K562 (cell line): Measurements from ENCODE around the gene SYCN. TPM values are rescaled to one million over a fixed set of nuclear protein-coding genes. Genes with fewer than 3 reads are reported as not detected.

Source experiments
- ATAC-seq: fragments of 200-7000 bp; cut with Tn5 transposase; 3 replicates; pipeline ENCODE4 v1.9.1; 2020; ENCODE audit warnings: moderate library complexity
- BruUV-seq: library from RNA; stranded (reverse); fragments of 400-500 nt; replicated peaks from 2 replicates; lab custom pipeline; 2021; lab: Mats Ljungman, UMichigan
- CTCF ChIA-PET: fragments of 300-600 bp; formaldehyde crosslinking; extraction: SDS; loops from one replicate; lab custom pipeline; 2021; ENCODE audit warnings: low intra/inter-chr PET ratio; lab: Yijun Ruan, JAX
- POLR2A ChIA-PET: fragments of 300-600, 350-650 bp; sonication (Branson Sonifier 250); formaldehyde crosslinking; extraction: SDS; loops from one replicate; lab custom pipeline; 2021; ENCODE audit warnings: antibody characterized with exemption, inconsistent platforms; lab: Yijun Ruan, JAX
- DNase-seq, 4 experiments: peaks; one replicate each; pipeline versions ENCODE4 v3.0.0 to v3.0.0-alpha.2; 2011 to 2018; ENCODE audit warnings: low spot score in 3 of 4, mixed read lengths in 3 of 4; ENCODE audit errors: extremely low read depth in 1 of 4
- FAIRE-seq: peaks from 2 replicates; lab custom pipeline; 2011; peaks lifted over from hg19 to GRCh38; lab: Jason Lieb, UNC
- H2AFZ ChIP-seq: 2 replicates; pipeline ENCODE4 v1.6.0; 2011; ENCODE audit warnings: low read depth, low read length, control low read depth, inconsistent platforms
- H3K27ac ChIP-seq: fragments of 200-600 bp; 3 replicates; pipeline ENCODE4 v1.8.0; 2011; ENCODE audit warnings: low read depth, mild to moderate bottlenecking, control low read depth, inconsistent platforms, low read length, moderate library complexity, mixed read lengths; ENCODE audit errors: extremely low read depth
- H3K27me3 ChIP-seq, 2 experiments: fragments of 300-600 bp in 1 of 2; 2 replicates in 1 of 2; 3 replicates in 1 of 2; pipeline versions ENCODE4 v1.6.0 to v1.8.0; 2011; ENCODE audit warnings: inconsistent platforms in 2 of 2, low read length in 2 of 2, mild to moderate bottlenecking in 1 of 2, mixed read lengths in 1 of 2, moderate library complexity in 1 of 2; ENCODE audit not compliant: control insufficient read depth in 2 of 2, insufficient read depth in 2 of 2
- H3K36me3 ChIP-seq: fragments of 300-600 bp; 3 replicates; pipeline ENCODE4 v1.8.0; 2011; ENCODE audit warnings: mild to moderate bottlenecking, low read length, inconsistent platforms; ENCODE audit not compliant: control insufficient read depth, insufficient read depth
- H3K4me1 ChIP-seq, 2 experiments: fragments of 200-600 bp in 1 of 2; replicated peaks in 1 of 2; 2 replicates in 1 of 2; 3 replicates in 1 of 2; pipeline versions ENCODE4 v1.5.1 to v1.8.0; 2011; ENCODE audit warnings: inconsistent platforms in 2 of 2, low read length in 2 of 2, mild to moderate bottlenecking in 1 of 2, mixed read lengths in 1 of 2, moderate library complexity in 1 of 2; ENCODE audit not compliant: control insufficient read depth in 2 of 2, insufficient read depth in 2 of 2
- H3K4me2 ChIP-seq: 2 replicates; pipeline ENCODE4 v1.6.1; 2011; ENCODE audit warnings: low read length, control low read depth, inconsistent platforms, mixed read lengths; ENCODE audit not compliant: insufficient read depth
- H3K4me3 ChIP-seq: fragments of 200-600 bp; sonication (generic), shearing (Covaris generic); 2 replicates; pipeline ENCODE4 v1.5.1; 2016; ENCODE audit warnings: control low read depth, inconsistent platforms
- H3K79me2 ChIP-seq: fragments of 200-600 bp; 3 replicates; pipeline ENCODE4 v1.8.0; 2011; ENCODE audit warnings: low read length, inconsistent platforms; ENCODE audit not compliant: control insufficient read depth, insufficient read depth
- H3K9ac ChIP-seq, 2 experiments: 2 replicates each; pipeline versions ENCODE4 v1.6.0 to v1.6.1; 2011; ENCODE audit warnings: low read depth in 2 of 2, low read length in 2 of 2, control low read depth in 1 of 2, inconsistent platforms in 1 of 2, mild to moderate bottlenecking in 1 of 2, mixed read lengths in 1 of 2; ENCODE audit not compliant: insufficient read depth in 1 of 2
- H3K9me1 ChIP-seq: one replicate; pipeline ENCODE4 v1.6.0; 2011; ENCODE audit warnings: inconsistent platforms, mild to moderate bottlenecking, low read length, moderate library complexity; ENCODE audit not compliant: control insufficient read depth, insufficient read depth
- H3K9me3 ChIP-seq: replicated peaks from 2 replicates; pipeline ENCODE4 v1.5.1; 2011; ENCODE audit warnings: low read depth, low read length, inconsistent platforms; ENCODE audit not compliant: control insufficient read depth, insufficient read depth
- H4K20me1 ChIP-seq: replicated peaks from 2 replicates; pipeline ENCODE4 v1.6.1; 2011; ENCODE audit warnings: low read length, inconsistent platforms, mixed read lengths; ENCODE audit not compliant: control insufficient read depth, insufficient read depth
- BCOR ChIP-seq: fragments of 450-650 bp; IDR thresholded peaks from 2 replicates; pipeline ENCODE4 v1.6.1; 2016
- CBX3 ChIP-seq, 2 experiments: IDR thresholded peaks; 1 replicate in 1 of 2; 2 replicates in 1 of 2; pipeline ENCODE4 v1.6.1; 2012; ENCODE audit warnings: inconsistent platforms in 2 of 2, low read length in 2 of 2, borderline replicate concordance in 1 of 2, control low read depth in 1 of 2
- HDAC2 ChIP-seq: fragments of 450-650 bp; IDR thresholded peaks from 2 replicates; pipeline ENCODE4 v1.6.1; 2016; ENCODE audit warnings: mild to moderate bottlenecking
- HNRNPUL1 ChIP-seq: fragments of 200-400 bp; formaldehyde crosslinking; IDR thresholded peaks from 2 replicates; pipeline ENCODE4 v1.6.1; 2017; ENCODE audit warnings: low read length
- KDM4B ChIP-seq, 2 experiments: fragments of 450-650 bp in 1 of 2; sonication (generic) in 1 of 2; IDR thresholded peaks; 2 replicates each; pipeline ENCODE4 v1.6.1; 2016 to 2017; ENCODE audit warnings: borderline replicate concordance in 2 of 2, antibody characterized with exemption in 1 of 2, low read depth in 1 of 2, mild to moderate bottlenecking in 1 of 2
- RBFOX2 ChIP-seq: fragments of 200-400 bp; formaldehyde crosslinking; IDR thresholded peaks from 2 replicates; pipeline ENCODE4 v1.6.1; 2017; ENCODE audit warnings: low read depth, mild to moderate bottlenecking, low read length, moderate library complexity
- RBM39 ChIP-seq: fragments of 200-400 bp; formaldehyde crosslinking; optimal IDR thresholded peaks from 2 replicates; pipeline ENCODE3; 2018; ENCODE audit warnings: low read depth, low read length
- RFX7 ChIP-seq: fragments of 250-450 bp; sonication (Bioruptor Pico); IDR thresholded peaks from 2 replicates; pipeline ENCODE4 v1.5.1; 2021; ENCODE audit warnings: mild to moderate bottlenecking
- SMC3 ChIP-seq: conservative IDR thresholded peaks from 2 replicates; pipeline ENCODE4 v1.6.1; 2011; ENCODE audit warnings: low read depth, low read length, improper control_type of control experiment; ENCODE audit not compliant: insufficient read depth
- SREBF2 ChIP-seq: sonication (generic); formaldehyde crosslinking; IDR thresholded peaks from 2 replicates; pipeline ENCODE4 v1.4.0; 2020; ENCODE audit warnings: mild to moderate bottlenecking, missing genetic modification reagents
- SRSF1 ChIP-seq: fragments of 200-400 bp; formaldehyde crosslinking; IDR thresholded peaks from 2 replicates; pipeline ENCODE4 v1.6.1; 2017; ENCODE audit warnings: mild to moderate bottlenecking, low read depth, low read length, moderate library complexity
- TEAD1 ChIP-seq, 2 experiments: fragments of 450-650 bp in 1 of 2; sonication (generic) in 1 of 2; formaldehyde crosslinking; IDR thresholded peaks; 2 replicates each; pipeline versions ENCODE4 v1.4.0 to v1.8.0; 2020 to 2022; ENCODE audit warnings: mild to moderate bottlenecking in 2 of 2, missing genetic modification reagents in 1 of 2
- TFAM ChIP-seq: fragments of 250-450 bp; sonication (Bioruptor Pico); conservative IDR thresholded peaks from 2 replicates; pipeline ENCODE4 v1.5.0; 2021; ENCODE audit warnings: mild to moderate bottlenecking, moderate library complexity
- TFE3 ChIP-seq: fragments of 450-650 bp; formaldehyde crosslinking; IDR thresholded peaks from 2 replicates; pipeline ENCODE4 v1.4.0; 2020; ENCODE audit warnings: mild to moderate bottlenecking, mixed read lengths
- ZBTB33 ChIP-seq: sonication (generic); formaldehyde crosslinking; IDR thresholded peaks from 2 replicates; pipeline ENCODE4 v1.8.1; 2023; ENCODE audit warnings: mild to moderate bottlenecking, missing genetic modification reagents
- ZFP36 ChIP-seq: fragments of 150-350 bp; IDR thresholded peaks from 2 replicates; pipeline ENCODE4 v1.6.1; 2018; ENCODE audit warnings: low read length, low read depth; ENCODE audit not compliant: partially characterized antibody
- ZNF24 ChIP-seq: fragments of 450-650 bp; IDR thresholded peaks from 2 replicates; pipeline ENCODE4 v1.6.1; 2016
- ZNF507 ChIP-seq: conservative IDR thresholded peaks from 2 replicates; pipeline ENCODE4 v1.6.1; 2017; ENCODE audit warnings: missing genetic modification characterization, missing compliant biosample characterization
- ZNF639 ChIP-seq, 2 experiments: fragments of 200-800 bp in 1 of 2; sonication (Bioruptor generic) in 1 of 2; sonication (generic) in 1 of 2; formaldehyde crosslinking in 1 of 2; IDR thresholded peaks in 1 of 2; conservative IDR thresholded peaks in 1 of 2; 2 replicates each; pipeline versions ENCODE4 v1.5.0 to v1.6.1; 2016 to 2020; ENCODE audit warnings: missing compliant biosample characterization in 1 of 2, missing genetic modification characterization in 1 of 2, missing genetic modification reagents in 1 of 2
- WGBS: fragments of 100-300 bp; shearing (Covaris generic); methylation state at CpG from one replicate; pipeline ENCODE4 v1.1.6; 2016; ENCODE audit warnings: low coverage, mixed read lengths; ENCODE audit not compliant: insufficient coverage; ENCODE audit errors: missing lambda C conversion rate; 5-methylcytosine and 5-hydroxymethylcytosine counted together
- in situ Hi-C: fragments of 300-500 bp; cut with MboI; formaldehyde crosslinking; loops from 4 replicates; pipeline ENCODE4 v1.15.0; 2018; ENCODE audit warnings: inconsistent platforms, mixed read lengths
- intact Hi-C: fragments of 100-400 bp; cut with micrococcal nuclease; formaldehyde crosslinking; loops from 2 replicates; pipeline ENCODE4 v1.14.2; 2022
- polyA plus RNA-seq, 8 experiments: library from polyadenylated mRNA; depleted of rRNA in 4 of 8; stranded (reverse) in 5 of 8; unstranded in 3 of 8; fragments of >200 nt; fragmentation: Nextera tagmentation in 2 of 8; fragmentation: Illumina TruSeq in 1 of 8; extraction: Ambion mirVana in 2 of 8; extraction: Trizol in 1 of 8; gene quantifications; 2 replicates each; pipeline versions ENCODE4 v1.2.1 to v1.2.3, GENCODE V29; 2011 to 2014; ENCODE audit warnings: inconsistent platforms in 1 of 8, missing spikeins in 1 of 8
- total RNA-seq, 7 experiments: library from RNA; depleted of rRNA in 6 of 7; stranded (reverse); fragments of >200 nt in 6 of 7; fragmentation: Illumina TruSeq in 2 of 7; extraction: Trizol in 2 of 7; gene quantifications; 2 replicates each; pipeline versions ENCODE4 v1.2.1 to v1.2.3, GENCODE V29; 2011 to 2021; ENCODE audit warnings: low replicate concordance in 1 of 7

SYCN gene
- total and polyA plus RNA-seq, 9 of the 15 experiments (the other 6 are each of a cell fraction or from before 2014, with no cell fraction given): not detected

- intact Hi-C loops (loop anchor here (5.0 kb wide), 1 partner anchor 85 kb away; no protein-coding TSS in a partner anchor), in situ Hi-C loops (no loop called here)
- WGBS: 35% methylated on average over 6 of the region's 6 CpGs
- DNase-seq (no peak), FAIRE-seq (no peak), ATAC-seq (no peak)
- no peak overlapping the region for H3K9ac ChIP-seq
- CTCF ChIA-PET: interaction anchor here (0.7 kb wide), 1 partner anchor 243 kb away, joined by 4 read pairs; no protein-coding TSS in a partner anchor
- H3K79me2 ChIP-seq: no peaks in the 10 kb centered on the region
- H3K4me1 ChIP-seq: peaks cover 19 to 30% of the 10 kb centered on the region in 2 experiments
- H3K4me2 ChIP-seq: no peak overlapping the region
- H3K36me3 ChIP-seq: no peaks in the 10 kb centered on the region
- H3K27ac ChIP-seq: no peak overlapping the region
- POLR2A ChIA-PET: interaction anchor here (0.6 to 0.7 kb wide), 3 partner anchors 82 to 176 kb away, joined by 3 read pairs; partner anchors contain the start of gene PAK4
- H3K27me3 ChIP-seq: no peaks in the 10 kb centered on the region
- no peaks in the 10 kb centered on the region; the same call in 1 of the 2 replicates for H4K20me1 ChIP-seq
- no peaks in the 10 kb centered on the region for H3K9me3 ChIP-seq
- BruUV-seq: no TSS peak
- no peaks in the 10 kb centered on the region for H3K9me1 ChIP-seq
- no peak overlapping the region for H2AFZ ChIP-seq
- H3K4me3 ChIP-seq: no peak overlapping the region
- TF ChIP-seq CBX3 (IDR thresholded peaks at IDR 0.05; ENCODE audit: borderline replicate concordance in 1 of 2, low read length in 2 of 2) (no peak), KDM4B (IDR thresholded peaks at IDR 0.05; ENCODE audit: borderline replicate concordance in 2 of 2, low read depth in 1 of 2) (no peak), RBM39 (no peak), SRSF1 (no peak), ZNF24 (no peak), TEAD1 (CRISPR knock-in tag; IDR thresholded peaks at IDR 0.05) (no peak), ZNF507 (no peak), SMC3 (no peak), RBFOX2 (no peak), ZNF639 (CRISPR knock-in tag; conservative IDR thresholded peaks at IDR 0.05 in 1 of 2, IDR thresholded peaks at IDR 0.05 in 1 of 2) (no peak), TFAM (CRISPR knock-in tag) (no peak), RFX7 (CRISPR knock-in tag) (no peak), SREBF2 (no peak), BCOR (peak; percentile 86), TFE3 (no peak), HNRNPUL1 (no peak), ZBTB33 (CRISPR knock-in tag) (no peak), ZFP36 (peak; percentile 56), HDAC2 (0 out of 2 replicates have a peak, but pooled peaks have one; percentile 50)
Measured at GRCh38 chr19:39207293-39207836, 3.3 kb upstream of the SYCN start.
